Sigmoid colon (tissue), 7 donors: ENCODE data around the gene IMMP1L. TPM values are rescaled to one million over a fixed set of nuclear protein-coding genes. Genes with fewer than 3 reads are reported as not detected.
A peak's percentile ranks its signal among the peaks of the same experiment; 100 is the strongest.
"Not testable (repeated sequence)": the region's sequence is repeated elsewhere in the genome, so short reads cannot be mapped to it uniquely, and the experiment has no call there.

Experiments
- DNase-seq: peaks from one replicate; pipeline ENCODE4 v3.0.0-alpha.2; 2019
- H3K27ac ChIP-seq, 4 donors: fragments of 200-600 bp; sonication (generic); one replicate each; pipeline ENCODE4 v1.5.1; 2016 to 2019; ENCODE audit warnings: mild to moderate bottlenecking in 1 of 4
- H3K27me3 ChIP-seq, 3 donors: fragments of 200-600 bp; sonication (generic); one replicate each; pipeline ENCODE4 v1.5.1; 2019; ENCODE audit warnings: mild to moderate bottlenecking in 1 of 3
- H3K36me3 ChIP-seq, 4 donors: fragments of 200-600 bp; sonication (generic); one replicate each; pipeline ENCODE4 v1.5.1; 2016 to 2019
- H3K4me1 ChIP-seq, 4 donors: fragments of 200-600 bp; sonication (generic); one replicate each; pipeline ENCODE4 v1.5.1; 2017 to 2019
- H3K4me3 ChIP-seq, 4 donors: fragments of 200-600 bp; sonication (generic); one replicate each; pipeline ENCODE4 v1.5.1; 2017 to 2019; ENCODE audit warnings: mild to moderate bottlenecking in 2 of 4, moderate library complexity in 1 of 4
- H3K9me3 ChIP-seq, 4 donors: fragments of 200-600 bp in 3 of 4; sonication (generic) in 3 of 4; one replicate each; pipeline versions ENCODE4 v1.5.1 to v1.6.1; 2013 to 2019
- CTCF ChIP-seq, 4 experiments: fragments of 450-650 bp in 3 of 4; fragments of 200-600 bp in 1 of 4; IDR thresholded peaks; one replicate each; pipeline ENCODE4 v1.5.1; 2016 to 2019; ENCODE audit warnings: antibody characterized with exemption in 4 of 4, mild to moderate bottlenecking in 3 of 4, moderate library complexity in 2 of 4
- EP300 ChIP-seq, 4 donors: sonication (generic); formaldehyde crosslinking; IDR thresholded peaks; one replicate each; pipeline ENCODE4 v1.6.1; 2017; ENCODE audit warnings: antibody characterized with exemption in 4 of 4
- POLR2A ChIP-seq, 2 donors: fragments of 450-650 bp; IDR thresholded peaks; one replicate each; pipeline ENCODE4 v1.6.1; 2016; ENCODE audit warnings: antibody characterized with exemption in 2 of 2, mild to moderate bottlenecking in 2 of 2, moderate library complexity in 2 of 2
- POLR2AphosphoS5 ChIP-seq, 4 donors: sonication (generic); formaldehyde crosslinking; IDR thresholded peaks; one replicate each; pipeline ENCODE4 v1.6.1; 2017; ENCODE audit warnings: antibody characterized with exemption in 4 of 4
- WGBS, 2 donors: extraction: QIAGEN DNeasy Blood & Tissue Kit; methylation state at CpG; one replicate each; pipeline ENCODE4 v1.1.7; 2013; 5-methylcytosine and 5-hydroxymethylcytosine counted together
- intact Hi-C: fragments of 100-400 bp; cut with DNase I; formaldehyde crosslinking; loops from one replicate; pipeline ENCODE4 v1.15.1; 2023
- polyA plus RNA-seq, 3 donors: library from polyadenylated mRNA; stranded (reverse); fragments of 200-250 nt; gene quantifications; one replicate each; pipeline ENCODE4 v1.2.3, GENCODE V29; 2013
- total RNA-seq, 4 donors: library from RNA; depleted of rRNA; stranded (reverse); fragments of >200 nt; gene quantifications; one replicate each; pipeline ENCODE4 v1.1.0, GENCODE V29; 2016
- donor health status: healthy with polysubstance abuse.
- donor health status: Bipolar disorder and iron deficiency.
- donor health status: healthy.

The IMMP1L gene
- total and polyA plus RNA-seq, 7 donors: 6.6 to 39.0 (median 23.9) TPM

- Histone ChIP-seq H3K4me3 (no peak overlapping the region), H3K27ac (no peak overlapping the region), H3K27me3 (no peaks in the 10 kb centered on the region), H3K9me3 (no peaks in the 10 kb centered on the region), H3K4me1 (peaks cover 0 to 24% (median 16%) of the 10 kb centered on the region in 4 donors), H3K36me3 (no peaks in the 10 kb centered on the region)
- WGBS, 2 donors: 30 to 71% methylated on average over 6 of the region's 6 CpGs
- no peak for TF ChIP-seq EP300 (IDR thresholded peaks at IDR 0.05)
- no peak for TF ChIP-seq CTCF (IDR thresholded peaks at IDR 0.05)
- no peak for TF ChIP-seq POLR2AphosphoS5 (IDR thresholded peaks at IDR 0.05)
- no peak for TF ChIP-seq POLR2A (IDR thresholded peaks at IDR 0.05)
- DNase-seq: no peak
- intact Hi-C loops: loop anchor here (5.0 kb wide), 1 partner anchor 140 kb away; no protein-coding TSS in a partner anchor
Observed at GRCh38 chr11:31512117-31512516, 2.7 kb upstream of the IMMP1L start.

GRCh38 chr11:31509051-31509428 is 382 bp downstream of the IMMP1L start:
- Histone ChIP-seq H3K9me3 (no peaks in the 10 kb centered on the region), H3K4me1 (peaks cover 0 to 24% (median 16%) of the 10 kb centered on the region in 4 donors), H3K4me3 (peak overlapping the region; percentile 81 to 90 (median 84)), H3K27me3 (no peaks in the 10 kb centered on the region), H3K36me3 (no peaks in the 10 kb centered on the region), H3K27ac (peak overlapping the region; percentile 83 to 85 (median 84))
- no peak for DNase-seq
- intact Hi-C loops: loop anchor here (10.0 kb wide), 1 partner anchor 1184 kb away; the partner anchor contains the start of gene ARL14EP
- TF ChIP-seq CTCF (IDR thresholded peaks at IDR 0.05): no peak
- TF ChIP-seq POLR2AphosphoS5 (IDR thresholded peaks at IDR 0.05): no peak
- no peak for TF ChIP-seq POLR2A (IDR thresholded peaks at IDR 0.05)
- no peak for TF ChIP-seq EP300 (IDR thresholded peaks at IDR 0.05)
- WGBS, 2 donors: 0 to 1% methylated on average over 8 of the region's 8 CpGs

GRCh38 chr11:31500560-31500959 is 8.9 kb downstream of the IMMP1L start:
- Histone ChIP-seq H3K4me1 (no peaks in the 10 kb centered on the region), H3K27me3 (no peaks in the 10 kb centered on the region), H3K36me3 (no peaks in the 10 kb centered on the region), H3K27ac (no peak overlapping the region), H3K4me3 (no peak overlapping the region), H3K9me3 (no peaks in the 10 kb centered on the region)
- TF ChIP-seq POLR2AphosphoS5 (IDR thresholded peaks at IDR 0.05) (no peak), CTCF (IDR thresholded peaks at IDR 0.05) (no peak), POLR2A (IDR thresholded peaks at IDR 0.05) (no peak), EP300 (IDR thresholded peaks at IDR 0.05) (no peak)
- no peak for DNase-seq
- WGBS, 2 donors: 71 to 88% methylated on average over 2 of the region's 2 CpGs
- intact Hi-C loops: loop anchor here (10.0 kb wide), 1 partner anchor 1176 kb away; the partner anchor contains the start of gene ARL14EP

GRCh38 chr11:31499576-31500178 is 9.7 kb downstream of the IMMP1L start:
- Histone ChIP-seq H3K4me1 (no peaks in the 10 kb centered on the region), H3K36me3 (no peaks in the 10 kb centered on the region), H3K27me3 (no peaks in the 10 kb centered on the region), H3K9me3 (no peaks in the 10 kb centered on the region), H3K27ac (no peak overlapping the region), H3K4me3 (no peak overlapping the region)
- TF ChIP-seq CTCF (IDR thresholded peaks at IDR 0.05) (no peak), POLR2A (IDR thresholded peaks at IDR 0.05) (no peak), POLR2AphosphoS5 (IDR thresholded peaks at IDR 0.05) (no peak), EP300 (IDR thresholded peaks at IDR 0.05) (no peak)
- WGBS, 2 donors: 86 to 88% methylated on average over 3 of the region's 3 CpGs
- intact Hi-C loops: loop anchor here (10.0 kb wide), 1 partner anchor 1175 kb away; the partner anchor contains the start of gene ARL14EP
- DNase-seq: no peak

GRCh38 chr11:31493762-31494161 is 15.7 kb downstream of the IMMP1L start:
- 98 to 100% methylated on average over 4 of the region's 4 CpGs for WGBS, 2 donors
- intact Hi-C loops, H3K9me3 ChIP-seq, H3K36me3 ChIP-seq, H3K4me1 ChIP-seq, H3K27me3 ChIP-seq, H3K4me3 ChIP-seq, H3K27ac ChIP-seq, DNase-seq: not testable (repeated sequence)
